Esophagus squamous epithelium (tissue), 4 donors: ENCODE data around the gene NDEL1.

ENCODE experiments used
- CTCF ChIP-seq, 6 experiments: fragments of 450-650 bp in 4 of 6; fragments of 200-600 bp in 2 of 6; sonication (generic) in 2 of 6; IDR thresholded peaks; one replicate each; pipeline ENCODE4 v1.5.1; 2016 to 2019; ENCODE audit warnings: antibody characterized with exemption in 6 of 6, mild to moderate bottlenecking in 4 of 6, moderate library complexity in 4 of 6
- POLR2A ChIP-seq, 4 donors: fragments of 450-650 bp; IDR thresholded peaks; one replicate each; pipeline ENCODE4 v1.6.1; 2017; ENCODE audit warnings: antibody characterized with exemption in 4 of 4, mild to moderate bottlenecking in 4 of 4, moderate library complexity in 3 of 4

- no peak for TF ChIP-seq POLR2A (IDR thresholded peaks at IDR 0.05)
- no peak for TF ChIP-seq CTCF (IDR thresholded peaks at IDR 0.05)
Observed at GRCh38 chr17:8447799-8448198, 12.1 kb downstream of the NDEL1 start.
